NB4 (cell line): ENCODE results near the gene JRKL.
"Not testable (repeated sequence)": the region's sequence is repeated elsewhere in the genome, so short reads cannot be mapped to it uniquely, and the experiment has no call there.

ENCODE experiments used
- DNase-seq: peaks from one replicate; pipeline ENCODE4 v3.0.0; 2010; ENCODE audit warnings: low read depth
- H3K4me3 ChIP-seq: one replicate; pipeline ENCODE4 v1.5.1; 2011; ENCODE audit warnings: mild to moderate bottlenecking, low read depth, low read length, moderate library complexity
- CTCF ChIP-seq: IDR thresholded peaks from one replicate; pipeline ENCODE4 v1.5.1; 2012; ENCODE audit warnings: low read depth, low read length
- MYC ChIP-seq: IDR thresholded peaks from 2 replicates; pipeline ENCODE4 v1.6.1; 2011; ENCODE audit warnings: low read depth, low read length
- POLR2A ChIP-seq: IDR thresholded peaks from 2 replicates; pipeline ENCODE4 v1.6.1; 2011; ENCODE audit warnings: mild to moderate bottlenecking; ENCODE audit not compliant: insufficient read length; ENCODE audit errors: extremely low read depth
- TF ChIP-seq, protein P1 (sequence below): IDR thresholded peaks from 2 replicates; pipeline ENCODE4 v1.6.1; 2011; ENCODE audit warnings: low read depth, low read length

Gene JRKL

GRCh38 chr11:96424693-96425092, 34.9 kb downstream of the JRKL start:
- no peak overlapping the region for H3K4me3 ChIP-seq
- no peak for DNase-seq
- no peak for TF ChIP-seq MYC
- TF ChIP-seq, protein P1, sequence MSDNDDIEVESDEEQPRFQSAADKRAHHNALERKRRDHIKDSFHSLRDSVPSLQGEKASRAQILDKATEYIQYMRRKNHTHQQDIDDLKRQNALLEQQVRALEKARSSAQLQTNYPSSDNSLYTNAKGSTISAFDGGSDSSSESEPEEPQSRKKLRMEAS = no peak
- TF ChIP-seq POLR2A = no peak
- no peak for TF ChIP-seq CTCF

GRCh38 chr11:96430668-96431067, 40.9 kb downstream of the JRKL start:
- no peak for DNase-seq
- H3K4me3 ChIP-seq = no peak overlapping the region
- no peak for TF ChIP-seq POLR2A
- TF ChIP-seq, protein P1 = no peak
- TF ChIP-seq MYC = no peak
- no peak for TF ChIP-seq CTCF

- H3K4me3 ChIP-seq, DNase-seq: not testable (repeated sequence)
These were observed 42.8 kb downstream of the JRKL start for GRCh38 chr11:96432654-96433053.
